ENCODE results near the gene DUSP10.

Gene DUSP10

DNA sequence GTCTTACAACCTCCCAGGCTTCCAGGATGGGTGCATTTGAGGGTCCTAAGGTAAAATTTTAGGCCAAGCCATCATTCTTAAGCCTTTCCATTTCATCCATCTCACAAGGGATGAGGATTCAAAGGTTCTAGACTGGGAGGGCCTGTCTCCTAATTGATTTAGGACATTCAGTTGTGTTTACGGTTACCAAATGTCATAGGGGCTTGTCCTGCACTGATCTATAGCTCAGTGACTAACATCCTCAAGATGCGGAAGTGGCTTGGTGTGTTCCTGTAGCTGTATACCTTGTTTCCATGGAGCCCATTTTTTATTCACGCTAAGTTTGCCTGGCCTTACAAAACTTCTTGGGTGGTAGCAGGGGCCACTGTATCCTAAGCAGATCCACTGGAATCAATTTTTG lies 52.8 kb downstream of the DUSP10 start:
- no peak for DNase-seq (ENCODE audit: low read depth)
- no peak overlapping the region for H3K4me3 ChIP-seq (ENCODE audit: low read depth, low read length)
- TF ChIP-seq, protein P1, sequence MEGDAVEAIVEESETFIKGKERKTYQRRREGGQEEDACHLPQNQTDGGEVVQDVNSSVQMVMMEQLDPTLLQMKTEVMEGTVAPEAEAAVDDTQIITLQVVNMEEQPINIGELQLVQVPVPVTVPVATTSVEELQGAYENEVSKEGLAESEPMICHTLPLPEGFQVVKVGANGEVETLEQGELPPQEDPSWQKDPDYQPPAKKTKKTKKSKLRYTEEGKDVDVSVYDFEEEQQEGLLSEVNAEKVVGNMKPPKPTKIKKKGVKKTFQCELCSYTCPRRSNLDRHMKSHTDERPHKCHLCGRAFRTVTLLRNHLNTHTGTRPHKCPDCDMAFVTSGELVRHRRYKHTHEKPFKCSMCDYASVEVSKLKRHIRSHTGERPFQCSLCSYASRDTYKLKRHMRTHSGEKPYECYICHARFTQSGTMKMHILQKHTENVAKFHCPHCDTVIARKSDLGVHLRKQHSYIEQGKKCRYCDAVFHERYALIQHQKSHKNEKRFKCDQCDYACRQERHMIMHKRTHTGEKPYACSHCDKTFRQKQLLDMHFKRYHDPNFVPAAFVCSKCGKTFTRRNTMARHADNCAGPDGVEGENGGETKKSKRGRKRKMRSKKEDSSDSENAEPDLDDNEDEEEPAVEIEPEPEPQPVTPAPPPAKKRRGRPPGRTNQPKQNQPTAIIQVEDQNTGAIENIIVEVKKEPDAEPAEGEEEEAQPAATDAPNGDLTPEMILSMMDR (conservative IDR thresholded peaks at IDR 0.05; ENCODE audit: low read depth, low read length), result no peak

DNA sequence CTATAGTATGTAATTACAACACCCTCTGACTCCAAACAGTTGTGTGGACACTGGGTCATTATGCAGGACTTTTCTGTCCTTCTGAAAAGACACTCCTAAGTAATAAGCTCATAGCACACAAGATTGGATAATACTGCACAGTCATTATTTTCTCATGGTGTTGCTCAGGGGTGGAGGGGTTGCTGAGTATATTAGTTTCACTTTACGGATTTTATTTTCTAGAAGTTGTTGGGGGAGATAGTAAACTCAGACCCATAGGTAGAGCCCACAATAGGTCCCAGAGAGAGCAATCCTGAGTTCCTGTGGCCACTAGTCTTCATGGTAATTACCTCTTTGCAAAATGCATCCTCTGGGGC lies 53.4 kb downstream of the DUSP10 start:
- H3K4me3 ChIP-seq (ENCODE audit: low read depth, low read length), result no peak overlapping the region
- TF ChIP-seq, protein P1 (conservative IDR thresholded peaks at IDR 0.05; ENCODE audit: low read depth, low read length), result no peak
- DNase-seq (ENCODE audit: low read depth), result no peak

DNA sequence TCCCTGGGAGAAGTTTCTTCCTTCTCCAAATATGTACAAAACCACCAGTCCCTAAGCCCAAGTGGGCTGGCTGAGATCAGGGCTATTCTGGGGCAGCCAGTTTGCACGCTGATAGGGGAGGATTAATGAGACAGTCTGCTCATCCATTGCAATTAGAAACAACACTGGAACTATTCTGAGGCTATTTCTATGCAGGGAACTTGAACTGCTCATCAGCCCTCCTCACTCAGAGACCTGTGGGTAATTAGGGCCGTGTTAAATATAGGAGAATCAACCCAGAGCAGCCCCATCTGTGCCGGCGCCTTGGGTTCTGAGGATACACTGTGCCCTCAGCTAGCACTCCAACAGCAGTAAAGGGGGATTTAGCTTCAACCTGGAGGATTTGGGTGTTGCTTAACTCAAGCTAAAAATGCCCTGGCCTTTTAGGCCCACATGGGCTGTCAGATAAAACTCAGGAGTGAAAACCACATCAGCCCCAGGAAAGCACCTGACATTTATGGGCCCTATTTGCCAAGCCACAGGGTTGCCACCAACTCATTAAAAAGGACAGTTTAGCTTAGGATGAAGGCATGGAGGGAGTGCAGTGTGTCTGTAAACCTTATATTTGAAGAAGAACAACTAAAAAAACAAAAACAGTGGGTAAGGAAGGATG lies 53.9 kb downstream of the DUSP10 start:
- no peak overlapping the region for H3K4me3 ChIP-seq (ENCODE audit: low read depth, low read length)
- no peak for DNase-seq (ENCODE audit: low read depth)
- TF ChIP-seq, protein P1 (conservative IDR thresholded peaks at IDR 0.05; ENCODE audit: low read depth, low read length), result no peak

DNA sequence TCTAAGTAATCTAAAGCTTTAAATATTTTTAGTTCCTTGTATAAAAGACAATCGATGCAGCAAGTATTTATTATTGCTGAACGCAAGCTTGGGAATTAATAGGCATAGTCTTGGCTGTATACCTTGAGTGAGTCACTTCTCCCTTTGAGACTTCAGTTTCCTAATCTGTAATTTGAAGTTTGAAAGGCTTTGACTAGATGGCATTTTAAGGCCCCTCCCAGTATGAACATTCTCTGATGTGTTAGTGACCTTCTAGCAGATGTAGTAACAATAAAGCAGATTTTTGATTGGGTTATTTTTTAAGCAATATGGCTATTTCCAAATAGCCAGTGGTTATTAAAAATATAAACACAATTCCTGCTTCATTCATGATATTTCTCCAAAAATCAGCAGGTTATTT lies 58.2 kb downstream of the DUSP10 start:
- H3K4me3 ChIP-seq (ENCODE audit: low read depth, low read length), result no peak overlapping the region
- no peak for DNase-seq (ENCODE audit: low read depth)
- TF ChIP-seq, protein P1 (conservative IDR thresholded peaks at IDR 0.05; ENCODE audit: low read depth, low read length), result no peak

DNA sequence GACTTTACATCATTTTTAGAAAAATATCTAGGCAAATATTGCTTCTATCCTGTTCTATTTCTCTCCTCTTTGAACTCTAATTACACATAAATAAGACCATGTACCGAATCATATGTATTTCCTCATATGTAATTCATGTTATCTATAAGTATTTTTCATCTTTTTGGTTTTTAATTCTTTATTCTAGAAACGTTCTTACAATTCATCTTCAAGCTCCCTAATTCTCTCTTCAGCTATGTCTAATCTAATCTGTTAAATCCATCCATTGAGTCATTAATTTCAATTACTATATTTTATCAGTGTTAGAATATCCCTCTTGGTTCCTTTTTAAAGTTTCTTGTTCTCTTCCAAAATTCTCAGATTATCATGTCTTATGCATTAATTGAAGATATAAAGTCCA lies 61.8 kb downstream of the DUSP10 start:
- H3K4me3 ChIP-seq (ENCODE audit: low read depth, low read length), result no peak overlapping the region
- no peak for DNase-seq (ENCODE audit: low read depth)
- TF ChIP-seq, protein P1 (conservative IDR thresholded peaks at IDR 0.05; ENCODE audit: low read depth, low read length), result no peak

DNA sequence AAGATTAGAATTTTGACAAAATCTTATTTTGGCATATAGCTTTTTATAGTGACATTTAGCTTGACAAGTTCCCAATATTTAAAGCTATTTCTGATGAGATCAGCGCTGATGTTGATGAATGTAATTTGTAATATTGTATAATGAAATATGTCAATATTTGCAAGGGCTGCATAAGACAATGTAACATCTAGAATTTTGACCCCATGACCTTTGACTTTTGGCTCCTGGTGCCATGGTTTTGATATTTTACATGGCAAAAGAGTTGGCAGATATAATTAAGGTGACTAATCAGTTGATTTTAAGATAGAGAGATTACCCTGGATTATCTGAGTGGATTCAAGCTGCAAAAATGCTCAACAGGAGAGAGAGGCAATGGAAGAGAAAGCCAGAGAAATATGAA lies 63.9 kb downstream of the DUSP10 start:
- DNase-seq (ENCODE audit: low read depth), result no peak
- H3K4me3 ChIP-seq (ENCODE audit: low read depth, low read length), result no peak overlapping the region
- TF ChIP-seq, protein P1 (conservative IDR thresholded peaks at IDR 0.05; ENCODE audit: low read depth, low read length), result no peak

Data from choroid plexus epithelial cell (primary cell).